Stimulated activated CD8-positive, alpha-beta memory T cell treated with anti-CD3 and anti-CD28 coated beads, Interleukin-12 subunit alpha, Interleukin-12 subunit beta, amount 100 ng/mL, for 4 hours (primary cell): ENCODE measurements around the gene SGCD.

ENCODE experiments used
- DNase-seq: peaks from one replicate; pipeline ENCODE4 v3.0.0-alpha.2; 2020; ENCODE audit warnings: low read depth

SGCD gene

DNA sequence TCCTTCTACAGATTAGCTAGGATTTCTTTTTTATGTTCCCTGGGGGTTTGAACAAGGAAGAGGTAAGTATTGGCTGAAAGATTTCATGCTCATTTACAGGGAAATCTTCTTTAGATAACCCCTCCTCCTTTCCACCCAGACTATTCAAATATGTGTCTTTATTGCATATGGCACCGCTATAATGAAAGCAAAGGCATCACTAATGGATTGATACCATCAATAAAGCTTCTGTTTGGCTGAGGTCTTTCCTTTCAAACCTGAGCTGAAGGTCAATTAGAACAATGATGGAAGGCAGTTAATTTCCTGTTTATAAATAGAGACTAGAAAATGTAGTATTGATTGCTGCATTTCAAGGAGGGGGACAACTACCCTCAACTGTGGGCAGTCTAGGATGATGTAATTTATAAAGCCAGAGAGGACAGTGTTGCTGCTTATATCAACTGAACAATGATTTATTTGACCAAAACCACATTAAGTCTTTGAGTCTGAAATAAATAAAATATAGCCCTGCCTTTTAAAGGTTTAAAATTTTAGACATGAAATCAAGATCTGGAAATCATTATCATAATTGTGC lies 132.9 kb downstream of the SGCD start:
- DNase-seq, result no peak

DNA sequence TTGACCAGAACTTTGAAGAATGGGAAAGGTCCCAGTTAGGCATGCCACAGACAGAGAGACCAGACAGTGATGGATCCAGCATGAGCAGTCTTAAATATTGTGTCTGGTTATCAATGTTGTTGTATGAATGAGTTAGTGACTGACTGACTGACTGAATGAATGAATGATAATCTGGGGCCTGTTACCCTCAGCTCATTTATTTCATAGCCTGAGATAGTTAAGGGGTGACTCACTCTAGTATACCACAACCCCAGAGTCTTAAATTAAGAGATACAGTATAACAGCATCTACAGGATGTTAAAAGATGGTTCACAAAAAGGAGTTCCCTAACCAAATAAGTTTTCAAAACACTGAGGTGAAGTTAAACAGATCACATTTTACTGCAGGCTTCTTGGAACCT lies 133.5 kb downstream of the SGCD start:
- DNase-seq, result no peak

GRCh38 chr5:156466871-156467270 lies 139.9 kb downstream of the SGCD start:
- DNase-seq, result no peak

DNA sequence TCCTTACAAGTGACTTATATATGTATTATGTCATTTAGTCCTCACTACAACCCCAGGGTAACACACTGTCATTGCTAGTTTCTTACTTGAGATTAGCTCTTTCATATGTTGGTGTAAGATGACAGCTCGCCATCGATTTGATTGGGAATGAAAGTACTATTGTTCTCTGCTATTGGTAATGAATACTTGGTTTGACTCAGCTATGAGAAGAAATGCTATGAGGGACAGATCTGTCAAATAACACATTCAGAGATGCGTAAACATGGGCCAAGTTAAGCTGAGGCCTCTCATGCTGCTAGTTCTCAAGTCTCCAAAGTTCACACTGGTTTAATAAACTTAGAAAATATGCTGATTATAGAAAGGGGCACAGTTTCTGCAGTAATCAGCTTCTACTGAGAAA lies 142.7 kb downstream of the SGCD start:
- no peak for DNase-seq

DNA sequence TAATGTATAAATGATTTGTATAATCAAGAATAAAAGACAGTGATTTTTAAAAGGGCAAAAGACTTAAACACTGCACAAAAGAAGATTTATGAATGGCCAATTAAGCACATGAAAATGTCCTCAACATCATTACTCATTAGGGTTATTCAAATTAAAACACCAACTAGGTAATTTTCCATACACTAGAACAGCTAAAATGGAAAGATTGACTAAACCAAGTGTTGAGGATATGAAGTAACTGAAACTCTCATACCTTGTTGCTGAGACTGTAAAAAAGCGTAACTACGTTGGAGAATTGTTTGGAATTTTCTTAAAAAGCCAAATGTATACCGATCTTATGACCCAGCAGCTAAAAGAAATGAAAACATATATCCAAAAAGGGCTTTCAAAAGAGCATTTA lies 144.9 kb downstream of the SGCD start:
- DNase-seq, result no peak

DNA sequence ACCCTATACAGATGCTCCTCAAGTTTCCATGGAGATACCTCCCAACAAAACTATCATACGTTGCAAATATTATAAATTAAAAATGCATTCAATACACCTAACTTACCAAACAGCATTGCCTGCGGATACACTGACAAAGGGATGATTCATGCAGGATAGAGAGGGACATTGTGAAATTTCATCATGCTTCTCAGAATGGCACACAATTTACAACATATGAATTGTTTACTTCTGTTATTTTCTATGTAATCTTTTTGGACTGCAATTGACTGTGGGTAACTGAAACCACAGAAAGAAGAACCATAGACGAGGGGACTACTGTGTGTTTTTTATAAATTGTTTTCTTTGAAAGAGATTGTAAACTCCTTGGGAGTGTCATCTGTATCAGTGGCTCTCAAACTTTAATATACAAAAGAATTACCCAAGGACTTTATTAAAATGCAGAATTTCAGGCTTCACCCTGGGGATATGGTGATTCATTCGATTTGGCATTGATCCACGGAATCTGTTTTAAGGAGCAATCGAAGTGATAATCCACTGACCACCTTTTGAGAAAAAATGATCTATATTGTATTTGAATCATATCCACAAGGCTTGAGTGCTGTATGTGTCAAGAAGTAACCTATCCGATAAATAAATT lies 146.4 kb downstream of the SGCD start:
- DNase-seq, result no peak

GRCh38 chr5:156474251-156474650 lies 147.3 kb downstream of the SGCD start:
- no peak for DNase-seq

DNA sequence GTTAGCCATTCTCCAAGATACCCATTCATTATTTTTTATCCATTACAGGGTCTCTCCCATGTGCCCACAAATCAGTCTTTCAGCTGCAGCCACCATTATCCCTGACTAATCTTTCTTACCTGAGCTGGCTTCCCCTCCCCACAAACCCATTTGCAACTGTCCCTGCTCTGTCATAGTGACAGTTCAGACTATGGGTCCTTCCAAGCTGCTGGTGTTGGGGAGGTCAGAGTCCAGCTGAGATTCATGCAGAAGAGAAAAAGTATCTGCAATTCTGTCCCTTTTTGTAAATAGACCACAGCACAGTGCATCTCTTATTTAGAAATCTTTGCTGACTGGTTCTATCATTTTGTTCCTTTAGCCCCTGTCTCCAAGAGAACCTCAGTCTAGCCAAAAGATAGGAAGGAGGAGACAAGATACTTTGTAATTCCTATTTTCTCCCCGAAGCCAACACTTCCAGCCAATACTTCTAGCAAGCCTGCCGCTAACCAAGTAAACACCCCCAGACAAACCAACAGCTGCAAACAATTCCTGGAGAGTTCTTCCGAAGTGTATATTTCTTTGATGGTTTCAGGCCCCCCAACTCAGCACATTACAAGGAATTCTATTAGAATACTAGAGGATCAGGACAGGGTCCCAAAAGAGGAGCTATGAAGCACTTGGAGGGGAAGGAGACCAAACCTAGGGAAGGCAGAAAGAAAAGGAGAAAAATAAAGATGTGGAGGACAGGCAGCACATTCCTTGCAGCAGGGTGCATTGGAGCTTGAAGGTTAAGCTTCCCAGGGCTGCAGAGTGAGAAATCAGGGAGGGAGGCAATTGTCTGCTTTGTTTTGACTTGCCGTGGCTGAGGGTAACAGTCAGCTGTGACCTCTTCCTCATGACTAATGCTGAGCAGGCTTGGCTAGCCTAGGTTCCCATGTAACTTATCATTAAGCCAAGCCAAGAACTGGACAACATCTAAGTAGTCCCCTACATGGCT lies 148.5 kb downstream of the SGCD start:
- DNase-seq, result no peak

- DNase-seq, result no peak
Observed at GRCh38 chr5:156476158-156476551, 149.2 kb downstream of the SGCD start.

- DNase-seq, result no peak
Observed at GRCh38 chr5:156476678-156477077, 149.7 kb downstream of the SGCD start.

GRCh38 chr5:156477196-156477595 lies 150.2 kb downstream of the SGCD start:
- no peak for DNase-seq

DNA sequence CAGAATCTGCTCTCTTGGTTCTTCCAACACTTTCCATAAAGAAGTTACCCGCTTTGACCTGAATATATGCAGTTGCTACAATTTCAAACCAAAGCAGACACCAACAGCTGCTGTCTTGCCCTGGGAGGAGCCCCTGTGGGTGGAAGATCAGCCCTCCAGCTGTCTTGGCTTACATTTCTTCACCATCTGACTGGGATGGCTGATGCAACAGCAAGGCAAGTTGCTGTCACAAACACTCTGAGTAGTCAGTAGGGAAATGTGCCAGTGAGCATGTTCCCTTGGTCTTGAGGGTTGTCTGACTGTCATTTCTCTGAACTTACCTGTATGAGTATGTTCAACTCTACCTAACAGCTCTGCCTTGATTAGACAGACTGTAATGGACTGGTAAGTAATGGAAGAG lies 152.9 kb downstream of the SGCD start:
- DNase-seq, result no peak

GRCh38 chr5:156481741-156482140 lies 154.8 kb downstream of the SGCD start:
- DNase-seq, result no peak

DNA sequence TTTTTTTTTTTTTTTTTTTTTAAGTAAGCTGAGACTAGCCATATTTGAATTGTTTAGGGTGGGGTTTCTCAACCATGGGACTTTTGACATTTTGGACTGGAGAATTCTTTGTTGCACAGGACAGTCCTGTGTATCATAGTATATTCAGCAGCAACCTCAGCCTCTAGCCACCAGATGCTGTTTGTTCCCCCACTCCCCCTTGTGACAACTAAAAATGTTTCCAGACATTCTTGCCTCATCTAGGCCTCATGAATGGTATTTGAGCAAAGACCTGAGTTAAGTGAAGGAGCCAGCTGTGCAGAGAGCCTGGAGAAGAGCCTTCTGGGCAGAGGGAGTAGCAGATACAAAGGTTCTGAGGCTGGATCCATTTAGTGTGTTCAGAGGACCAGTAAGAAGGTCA lies 155.9 kb downstream of the SGCD start:
- DNase-seq, result no peak

GRCh38 chr5:156486394-156487238 lies 159.7 kb downstream of the SGCD start:
- DNase-seq, result no peak

DNA sequence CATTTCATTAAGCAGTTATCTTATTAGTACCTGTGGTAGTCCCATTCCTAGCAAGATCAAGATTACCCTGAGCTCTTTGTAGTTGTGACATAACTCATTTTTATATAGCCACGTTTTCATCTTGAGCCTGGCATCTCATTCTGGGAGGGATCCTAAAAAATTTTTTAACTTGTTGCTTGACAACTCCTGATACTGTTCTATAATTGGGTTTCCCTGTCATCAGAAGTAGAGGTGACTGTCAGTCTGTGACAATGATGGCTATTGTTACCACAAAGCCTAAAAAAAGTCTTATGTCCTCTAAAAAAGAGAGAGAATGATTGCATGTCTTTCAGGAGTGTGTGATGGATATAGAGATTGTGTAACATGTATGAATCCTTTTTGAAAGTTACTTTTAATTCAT lies 164.8 kb downstream of the SGCD start:
- no peak for DNase-seq

DNA sequence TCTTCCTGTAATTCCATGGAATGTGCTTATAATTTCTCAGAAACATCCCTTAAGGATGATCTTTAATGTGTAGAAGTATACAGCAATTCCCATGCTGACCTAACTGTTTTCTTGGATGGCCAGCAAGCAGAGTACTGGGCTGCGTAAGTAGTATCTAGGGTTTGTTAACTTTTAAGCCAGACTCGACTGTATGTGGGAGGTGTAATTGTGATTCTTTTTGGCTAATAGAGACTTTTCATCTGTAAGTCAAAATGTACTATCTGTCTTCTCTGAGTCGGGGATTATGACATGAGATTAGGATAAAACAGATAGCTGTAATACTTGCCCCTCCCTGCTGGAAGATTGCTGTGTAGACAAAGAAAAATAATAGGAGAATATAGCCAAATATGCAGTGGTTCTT lies 169.3 kb downstream of the SGCD start:
- DNase-seq, result no peak

DNA sequence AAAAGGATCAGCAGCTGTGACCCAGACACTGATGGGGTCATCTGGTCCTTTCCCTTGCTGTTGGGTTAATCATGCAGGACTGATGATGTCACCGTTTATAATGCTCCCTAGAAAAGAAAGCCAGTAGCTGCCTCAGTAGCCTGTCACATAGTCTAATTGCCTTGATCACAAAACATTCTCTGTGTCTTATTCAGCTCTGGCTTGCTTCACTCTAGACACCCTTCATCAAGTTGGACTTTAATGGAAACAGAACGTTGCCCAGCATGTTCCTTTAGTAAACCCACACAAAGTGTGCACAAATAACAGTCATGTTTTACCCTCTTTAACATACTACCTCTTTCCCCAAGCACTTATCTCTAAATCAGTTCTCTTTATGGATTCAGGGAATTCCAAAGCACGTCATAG lies 170.8 kb downstream of the SGCD start:
- no peak for DNase-seq

- DNase-seq, result no peak
Observed at GRCh38 chr5:156498226-156498980, 171.4 kb downstream of the SGCD start.

DNA sequence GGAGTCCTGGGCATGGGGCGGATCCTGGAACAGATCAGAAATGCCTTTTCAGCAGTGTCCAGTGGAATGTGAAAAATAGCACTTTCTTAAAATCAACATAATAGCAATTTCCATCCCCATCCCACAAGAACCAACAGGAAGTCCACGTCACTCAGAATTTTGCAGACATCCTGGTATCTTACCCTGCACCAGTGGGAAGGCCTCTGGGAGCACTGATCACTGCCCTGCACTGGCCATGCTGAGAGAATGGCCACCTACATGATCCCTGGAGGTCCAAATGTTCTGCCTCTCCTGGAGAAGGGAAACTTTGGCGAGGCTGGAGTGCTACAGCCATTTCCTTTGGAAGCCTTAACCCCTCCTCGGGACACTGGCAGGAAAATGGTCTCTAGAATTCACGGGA lies 173.8 kb downstream of the SGCD start:
- no peak for DNase-seq

GRCh38 chr5:156505101-156505500 lies 178.1 kb downstream of the SGCD start:
- no peak for DNase-seq
